Endothelial cell of umbilical vein (primary cell): ENCODE measurements around the gene TMEM131. TPM values are rescaled to one million over a fixed set of nuclear protein-coding genes. Genes with fewer than 3 reads are reported as not detected.

Experiments used
- BruUV-seq: library from RNA; stranded (reverse); fragments of 400-500 nt; replicated peaks from 2 replicates; lab custom pipeline; 2021; lab: Mats Ljungman, UMichigan
- CTCF ChIA-PET: fragments of 300-600, 350-600 bp; sonication (Branson Sonifier 250); formaldehyde crosslinking; loops from one replicate; lab custom pipeline; 2021; ENCODE audit warnings: antibody characterized with exemption, inconsistent platforms; lab: Charles Lee
- POLR2A ChIA-PET: fragments of 300-600, 350-600 bp; sonication (Branson Sonifier 250); formaldehyde crosslinking; loops from one replicate; lab custom pipeline; 2021; ENCODE audit warnings: antibody characterized with exemption, inconsistent platforms; lab: Charles Lee
- DNase-seq: peaks from one replicate; pipeline ENCODE4 v3.0.0-alpha.2; 2011; ENCODE audit warnings: low read depth, low spot score
- FAIRE-seq: peaks from 2 replicates; lab custom pipeline; 2011; peaks lifted over from hg19 to GRCh38; lab: Jason Lieb, UNC
- H2AFZ ChIP-seq: 2 replicates; pipeline ENCODE4 v1.6.0; 2012; ENCODE audit warnings: low read depth, low read length, control low read depth, inconsistent platforms
- H3K27ac ChIP-seq: 2 replicates; pipeline ENCODE4 v1.5.1; 2011; ENCODE audit warnings: low read depth, mild to moderate bottlenecking, control low read depth, low read length, moderate library complexity; ENCODE audit not compliant: insufficient read depth
- H3K27me3 ChIP-seq, 2 experiments: 2 replicates each; pipeline versions ENCODE4 v1.6.0 to v1.6.1; 2011; ENCODE audit warnings: low read length in 2 of 2, mixed read lengths in 1 of 2; ENCODE audit not compliant: control insufficient read depth in 2 of 2, insufficient read depth in 2 of 2
- H3K36me3 ChIP-seq, 2 experiments: 2 replicates in 1 of 2; 3 replicates in 1 of 2; pipeline ENCODE4 v1.5.1; 2011; ENCODE audit warnings: low read length in 2 of 2, mild to moderate bottlenecking in 1 of 2, moderate library complexity in 1 of 2; ENCODE audit not compliant: control insufficient read depth in 2 of 2, insufficient read depth in 2 of 2; ENCODE audit errors: extremely low read depth in 1 of 2
- H3K4me1 ChIP-seq: 3 replicates; pipeline ENCODE4 v1.5.1; 2011; ENCODE audit warnings: mild to moderate bottlenecking, low read length; ENCODE audit not compliant: control insufficient read depth, insufficient read depth; ENCODE audit errors: extremely low read depth
- H3K4me2 ChIP-seq: 2 replicates; pipeline ENCODE4 v1.6.1; 2011; ENCODE audit warnings: low read length, control low read depth, mixed read lengths; ENCODE audit not compliant: insufficient read depth
- H3K4me3 ChIP-seq, 3 experiments: fragments of 200-600 bp in 1 of 3; sonication (generic), shearing (Covaris generic) in 1 of 3; replicated peaks in 1 of 3; 2 replicates each; pipeline ENCODE4 v1.5.1; 2011 to 2016; ENCODE audit warnings: control low read depth in 3 of 3, low read length in 3 of 3, mild to moderate bottlenecking in 2 of 3, inconsistent platforms in 1 of 3, low read depth in 1 of 3, moderate library complexity in 1 of 3; ENCODE audit not compliant: insufficient read depth in 1 of 3
- H3K79me2 ChIP-seq: 2 replicates; pipeline ENCODE4 v1.6.0; 2012; ENCODE audit warnings: low read length, inconsistent platforms; ENCODE audit not compliant: control insufficient read depth, insufficient read depth
- H3K9ac ChIP-seq: replicated peaks from 2 replicates; pipeline ENCODE3; 2011; ENCODE audit warnings: low read length, control low read depth; ENCODE audit not compliant: insufficient read depth; ENCODE audit errors: extremely low read depth
- H3K9me1 ChIP-seq: replicated peaks from 3 replicates; pipeline ENCODE4 v1.6.0; 2011; ENCODE audit warnings: mild to moderate bottlenecking, low read length; ENCODE audit not compliant: control insufficient read depth, insufficient read depth; ENCODE audit errors: extremely low read depth
- H3K9me3 ChIP-seq: replicated peaks from 2 replicates; pipeline ENCODE4 v1.5.1; 2012; ENCODE audit warnings: low read length, inconsistent platforms; ENCODE audit not compliant: control insufficient read depth, insufficient read depth
- H4K20me1 ChIP-seq: replicated peaks from 2 replicates; pipeline ENCODE3; 2011; ENCODE audit warnings: mild to moderate bottlenecking, low read length; ENCODE audit not compliant: control insufficient read depth, insufficient read depth; ENCODE audit errors: extremely low read depth
- CTCF ChIP-seq, 2 donors: IDR thresholded peaks; 1 replicate in 1 of 2; 2 replicates in 1 of 2; pipeline ENCODE4 v1.5.1; 2011; ENCODE audit warnings: low read length in 2 of 2, mild to moderate bottlenecking in 2 of 2, moderate library complexity in 2 of 2, control low read depth in 1 of 2, inconsistent platforms in 1 of 2, low read depth in 1 of 2; ENCODE audit not compliant: insufficient read depth in 1 of 2; ENCODE audit errors: extremely low read depth in 1 of 2
- EZH2 ChIP-seq: IDR thresholded peaks from 2 replicates; pipeline ENCODE4 v1.6.1; 2012; ENCODE audit warnings: borderline replicate concordance, low read depth, mild to moderate bottlenecking, moderate library complexity, low read length, inconsistent platforms; ENCODE audit not compliant: severe bottlenecking
- FOS ChIP-seq: IDR thresholded peaks from 2 replicates; pipeline ENCODE4 v1.6.1; 2011; ENCODE audit warnings: mild to moderate bottlenecking, low read length, moderate library complexity, borderline replicate concordance; ENCODE audit not compliant: insufficient read depth
- GATA2 ChIP-seq: IDR thresholded peaks from 2 replicates; pipeline ENCODE4 v1.7.0; 2011; ENCODE audit warnings: low read depth, mild to moderate bottlenecking, moderate library complexity, mixed read lengths, low read length; ENCODE audit not compliant: insufficient read length, insufficient read depth
- JUN ChIP-seq: IDR thresholded peaks from 2 replicates; pipeline ENCODE4 v1.6.1; 2011; ENCODE audit warnings: borderline replicate concordance, low read depth; ENCODE audit not compliant: insufficient read length, insufficient read depth
- MAX ChIP-seq: IDR thresholded peaks from 2 replicates; pipeline ENCODE4 v1.6.1; 2011; ENCODE audit not compliant: insufficient read depth, insufficient read length
- MYC ChIP-seq: IDR thresholded peaks from one replicate; pipeline ENCODE4 v1.6.1; 2011; ENCODE audit warnings: mild to moderate bottlenecking, low read depth, low read length
- POLR2A ChIP-seq: IDR thresholded peaks from 2 replicates; pipeline ENCODE4 v1.6.1; 2012; ENCODE audit warnings: low read depth, mild to moderate bottlenecking, control low read depth, low read length
- POLR2AphosphoS5 ChIP-seq: IDR thresholded peaks from 2 replicates; pipeline ENCODE4 v1.6.1; 2012; ENCODE audit warnings: low read depth, mild to moderate bottlenecking, control low read depth, low read length, moderate library complexity; ENCODE audit not compliant: insufficient read depth
- dilution Hi-C: fragments of 300-500 bp; cut with MboI; formaldehyde crosslinking; loops from one replicate; pipeline ENCODE4 v1.15.0; 2019; ENCODE audit warnings: low sequenced_read_pairs; ENCODE audit not compliant: extremely low pct_ligation_motif_present
- intact Hi-C: fragments of 100-400 bp; cut with micrococcal nuclease; formaldehyde crosslinking; loops from one replicate; pipeline ENCODE4 v1.10.0; 2022
- polyA plus RNA-seq, 4 experiments: library from polyadenylated mRNA; depleted of rRNA in 3 of 4; stranded (reverse) in 3 of 4; unstranded in 1 of 4; fragments of >200 nt; gene quantifications; 2 replicates each; pipeline versions ENCODE4 v1.2.1 to v1.2.3, GENCODE V29; 2011 to 2012; ENCODE audit warnings: missing spikeins in 1 of 4
- total RNA-seq: library from RNA; stranded (reverse); gene quantifications from 2 replicates; pipeline ENCODE4 v1.2.3, GENCODE V29; 2021

Gene TMEM131
- total and polyA plus RNA-seq, 2 donors (not counting 3 experiments of a cell fraction or from before 2014, with no cell fraction given) = 12.2 to 28.6 TPM

DNA sequence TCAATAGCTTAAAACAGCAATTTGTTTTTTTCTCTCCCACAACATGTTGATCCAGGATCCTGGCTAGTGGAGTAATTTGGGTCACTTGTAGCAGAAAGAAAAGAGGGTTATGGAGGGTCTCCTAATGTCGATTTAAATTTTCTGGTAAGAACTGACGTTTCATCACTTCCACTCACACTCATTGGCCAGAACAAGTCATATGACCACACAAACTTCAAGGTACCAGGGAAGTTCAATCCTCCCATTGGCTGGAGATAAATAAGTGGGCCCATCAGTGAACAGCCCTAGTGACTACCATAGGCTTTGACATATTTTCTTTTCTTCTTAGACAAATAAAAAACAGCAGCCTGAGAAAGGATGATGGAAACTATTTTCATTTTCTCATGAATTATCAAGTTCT lies 8.3 kb upstream of the TMEM131 start:
- Histone ChIP-seq H3K9ac (no peak overlapping the region), H3K36me3 (no peaks in the 10 kb centered on the region), H3K4me2 (no peak overlapping the region), H3K27me3 (peaks cover 9 to 10% of the 10 kb centered on the region in 2 experiments), H3K4me3 (no peak overlapping the region), H3K4me1 (no peaks in the 10 kb centered on the region), H3K79me2 (no peaks in the 10 kb centered on the region), H3K27ac (no peak overlapping the region), H3K9me3 (no peaks in the 10 kb centered on the region), H4K20me1 (no peaks in the 10 kb centered on the region), H3K9me1 (no peaks in the 10 kb centered on the region), H2AFZ (no peak overlapping the region)
- intact Hi-C loops = no loop called here
- no TSS peak for BruUV-seq
- no peak for FAIRE-seq
- no peak for DNase-seq
- TF ChIP-seq FOS = no peak
- TF ChIP-seq CTCF (IDR thresholded peaks at IDR 0.05; ENCODE audit: extremely low read depth in 1 of 2, insufficient read depth in 1 of 2, low read depth in 1 of 2, low read length in 2 of 2) = no peak
- TF ChIP-seq POLR2A = no peak
- no peak for TF ChIP-seq MAX
- TF ChIP-seq GATA2 = no peak
- TF ChIP-seq POLR2AphosphoS5 = no peak
- no peak for TF ChIP-seq MYC
- TF ChIP-seq JUN = no peak
- TF ChIP-seq EZH2 = no peak
- ChIA-PET POLR2A (no interaction called here), CTCF (no interaction called here)
- dilution Hi-C loops = no loop called here
